Right cardiac atrium (tissue), 5 donors: ENCODE data around the gene PAQR4. TPM values are rescaled to one million over a fixed set of nuclear protein-coding genes. Genes with fewer than 3 reads are reported as not detected.
A peak's percentile ranks its signal among the peaks of the same experiment; 100 is the strongest.

Source experiments
- ATAC-seq, 2 donors: fragments of 200-7000 bp; cut with Tn5 transposase; one replicate each; pipeline versions ENCODE4 v1.8.0 to v1.9.1; 2020; ENCODE audit warnings: moderate library complexity in 2 of 2, mild to moderate bottlenecking in 1 of 2
- DNase-seq, 3 donors: peaks; one replicate each; pipeline ENCODE4 v3.0.0-alpha.2; 2020
- H3K27ac ChIP-seq: one replicate; pipeline ENCODE4 v1.5.1; 2013; ENCODE audit warnings: mild to moderate bottlenecking, low read length, control low read depth, moderate library complexity
- H3K27me3 ChIP-seq: one replicate; pipeline ENCODE4 v1.6.1; 2013; ENCODE audit not compliant: control insufficient read depth, insufficient read depth
- H3K4me1 ChIP-seq: one replicate; pipeline ENCODE4 v1.6.1; 2013; ENCODE audit warnings: low read length; ENCODE audit not compliant: control insufficient read depth, insufficient read depth
- H3K4me3 ChIP-seq: one replicate; pipeline ENCODE4 v1.5.1; 2013; ENCODE audit warnings: low read length, control low read depth
- H3K9me3 ChIP-seq: one replicate; pipeline ENCODE4 v1.6.1; 2013; ENCODE audit warnings: low read length; ENCODE audit not compliant: control insufficient read depth
- WGBS: extraction: QIAGEN DNeasy Blood & Tissue Kit; methylation state at CpG from one replicate; pipeline ENCODE4 v1.1.7; 2013; 5-methylcytosine and 5-hydroxymethylcytosine counted together
- intact Hi-C, 4 donors: fragments of 100-400 bp; cut with DNase I; formaldehyde crosslinking; loops; one replicate each; pipeline versions ENCODE4 v1.11.0 to v1.14.0; 2022 to 2023
- polyA plus RNA-seq: library from polyadenylated mRNA; stranded (reverse); fragments of 200-250 nt; gene quantifications from one replicate; pipeline ENCODE4 v1.2.3, GENCODE V29; 2013
- total RNA-seq, 4 donors: library from RNA; stranded (reverse); fragmentation: NEBNext Ultra II Directional; extraction: Animal tissue kit (Norgen Biotek cat#: 25700); gene quantifications; one replicate each; pipeline ENCODE4 v1.2.1, GENCODE V29; 2021
- donor health status: healthy with polysubstance abuse.
- donor health status: DM: no; HTN: yes; CAD: no.
- donor health status: DM: no; HTN: no; CAD: no.
- donor health status: DM: no; HTN: yes; CAD: no; lungs with severe emphysema.
- donor health status: DM: yes; HTN: yes; CAD: no.

PAQR4 gene
- total and polyA plus RNA-seq, 5 donors, result 4.0 to 10.3 (median 6.6) TPM

GRCh38 chr16:3020247-3020603, 51.1 kb downstream of the PAQR4 start, which contains the start of gene TNFRSF12A:
TNFRSF12A (plus strand) TSS chr16:3020368; CDS start chr16:3020398, 30 bp downstream.
- peak within 1 kb of the TSS; percentile 85 for H3K4me3 ChIP-seq
- no peaks in the 10 kb centered on the region for H3K27me3 ChIP-seq
- 2% methylated on average over 49 of the region's 49 CpGs for WGBS
- no peaks in the 10 kb centered on the region for H3K9me3 ChIP-seq
- ATAC-seq (peak; percentile 41 to 53), DNase-seq (peak; percentile 83 to 92 (median 92))
- peaks cover 10% of the 10 kb centered on the region for H3K4me1 ChIP-seq
- intact Hi-C loops, result no loop called here
- peak within 1 kb of the TSS; percentile 99 for H3K27ac ChIP-seq

GRCh38 chr16:3020604-3021448, 51.7 kb downstream of the PAQR4 start:
- WGBS, result 1% methylated on average over 57 of the region's 57 CpGs
- DNase-seq, result peak; percentile 82 to 92 (median 84)
- no peaks in the 10 kb centered on the region for H3K27me3 ChIP-seq
- peak; percentile 33 to 53 for ATAC-seq
- intact Hi-C loops, result no loop called here
- no peaks in the 10 kb centered on the region for H3K9me3 ChIP-seq
- peak overlapping the region; percentile 99 for H3K27ac ChIP-seq
- peaks cover 10% of the 10 kb centered on the region for H3K4me1 ChIP-seq
- peak overlapping the region; percentile 85 for H3K4me3 ChIP-seq

- H3K4me3 ChIP-seq, result peak overlapping the region; percentile 85
- peak; percentile 87 to 93 (median 92) for DNase-seq
- peaks cover 10% of the 10 kb centered on the region for H3K4me1 ChIP-seq
- 12% methylated on average over 25 of the region's 25 CpGs for WGBS
- intact Hi-C loops, result no loop called here
- no peaks in the 10 kb centered on the region for H3K9me3 ChIP-seq
- peak; percentile 54 to 56 for ATAC-seq
- H3K27me3 ChIP-seq, result no peaks in the 10 kb centered on the region
- H3K27ac ChIP-seq, result peak overlapping the region; percentile 92
These were observed 52.5 kb downstream of the PAQR4 start for GRCh38 chr16:3021449-3022207.

GRCh38 chr16:3022208-3022683, 53.1 kb downstream of the PAQR4 start:
- Histone ChIP-seq H3K9me3 (no peaks in the 10 kb centered on the region), H3K27ac (peak overlapping the region; percentile 99), H3K27me3 (no peaks in the 10 kb centered on the region), H3K4me1 (peaks cover 10% of the 10 kb centered on the region), H3K4me3 (peak overlapping the region; percentile 85)
- DNase-seq (peak; percentile 94 to 96 (median 94)), ATAC-seq (peak; percentile 51 to 60)
- intact Hi-C loops, result no loop called here
- WGBS, result 9% methylated on average over 8 of the region's 8 CpGs

GRCh38 chr16:3022684-3023414, 53.7 kb downstream of the PAQR4 start:
- peak in 1 of 2 donors; percentile 0 for ATAC-seq
- H3K4me3 ChIP-seq, result peak overlapping the region; percentile 56
- intact Hi-C loops, result no loop called here
- peak in 2 of 3 donors; percentile 62 to 70 for DNase-seq
- peaks cover 10% of the 10 kb centered on the region for H3K4me1 ChIP-seq
- H3K27ac ChIP-seq, result peak overlapping the region; percentile 99
- no peaks in the 10 kb centered on the region for H3K27me3 ChIP-seq
- WGBS, result 25% methylated on average over 8 of the region's 8 CpGs
- H3K9me3 ChIP-seq, result no peaks in the 10 kb centered on the region

Other genes with a start within 250 kb of the PAQR4 start
- gene PRSS27, start 249.1 kb upstream of the PAQR4 start, total RNA-seq, result under 1 TPM; 0.32 to 0.64 (median 0.37) TPM
- gene PRSS27, start 249.1 kb upstream of the PAQR4 start, polyA plus RNA-seq, result 0.25 TPM
- gene SRRM2, start 216.7 kb upstream of the PAQR4 start, total RNA-seq, result 100 to 1,000 TPM; 299 to 352 (median 320) TPM
- 402 TPM for gene SRRM2, start 216.7 kb upstream of the PAQR4 start, polyA plus RNA-seq
- gene ELOB, start 192.1 kb upstream of the PAQR4 start, total RNA-seq, result 100 to 1,000 TPM; 235 to 320 (median 280) TPM
- 625 TPM for gene ELOB, start 192.1 kb upstream of the PAQR4 start, polyA plus RNA-seq
- not detected for gene PRSS33, start 181.8 kb upstream of the PAQR4 start, total RNA-seq
- not detected for gene PRSS33, start 181.8 kb upstream of the PAQR4 start, polyA plus RNA-seq
- gene PRSS41, start 170.9 kb upstream of the PAQR4 start, total RNA-seq, result not detected
- not detected for gene PRSS41, start 170.9 kb upstream of the PAQR4 start, polyA plus RNA-seq
- gene PRSS21, start 152.1 kb upstream of the PAQR4 start, total RNA-seq, result not detected
- gene PRSS21, start 152.1 kb upstream of the PAQR4 start, polyA plus RNA-seq, result not detected
- gene ZG16B, start 139.0 kb upstream of the PAQR4 start, total RNA-seq, result under 1 TPM in 3 of 4 donors, not detected in 1; 0.35 to 0.64 (median 0.51) TPM
- not detected for gene ZG16B, start 139.0 kb upstream of the PAQR4 start, polyA plus RNA-seq
- gene PRSS22, start 111.2 kb upstream of the PAQR4 start, total RNA-seq, result not detected
- gene PRSS22, start 111.2 kb upstream of the PAQR4 start, polyA plus RNA-seq, result not detected
- 10 to 100 TPM; 26.6 to 37.2 (median 29.1) TPM for gene FLYWCH2, start 86.1 kb upstream of the PAQR4 start, total RNA-seq
- gene FLYWCH2, start 86.1 kb upstream of the PAQR4 start, polyA plus RNA-seq, result 44.3 TPM
- 10 to 100 TPM; 35.8 to 43.9 (median 36.4) TPM for gene FLYWCH1, start 57.4 kb upstream of the PAQR4 start, total RNA-seq
- 28.9 TPM for gene FLYWCH1, start 57.4 kb upstream of the PAQR4 start, polyA plus RNA-seq
- gene KREMEN2, start 5.1 kb upstream of the PAQR4 start, total RNA-seq, result not detected
- gene KREMEN2, start 5.1 kb upstream of the PAQR4 start, polyA plus RNA-seq, result not detected
- 1 to 10 TPM in 2 of 4 donors, not detected in 2; 1.1 to 2.1 TPM for gene PKMYT1, start 11.1 kb downstream of the PAQR4 start, total RNA-seq
- gene PKMYT1, start 11.1 kb downstream of the PAQR4 start, polyA plus RNA-seq, result 2.1 TPM
- under 1 TPM; 0.14 to 0.46 (median 0.25) TPM for gene CLDN9, start 43.6 kb downstream of the PAQR4 start, total RNA-seq
- gene CLDN9, start 43.6 kb downstream of the PAQR4 start, polyA plus RNA-seq, result 0.41 TPM
- not detected for gene CLDN6, start 48.8 kb downstream of the PAQR4 start, total RNA-seq
- not detected for gene CLDN6, start 48.8 kb downstream of the PAQR4 start, polyA plus RNA-seq
- 10 to 100 TPM; 13.8 to 50.8 (median 28.0) TPM for gene TNFRSF12A, start 51.0 kb downstream of the PAQR4 start, total RNA-seq
- 94.7 TPM for gene TNFRSF12A, start 51.0 kb downstream of the PAQR4 start, polyA plus RNA-seq
- 10 to 100 TPM; 43.7 to 80.5 (median 64.6) TPM for gene HCFC1R1, start 54.6 kb downstream of the PAQR4 start, total RNA-seq
- gene HCFC1R1, start 54.6 kb downstream of the PAQR4 start, polyA plus RNA-seq, result 122 TPM
- 10 to 100 TPM; 11.1 to 13.7 (median 13.0) TPM for gene THOC6, start 54.7 kb downstream of the PAQR4 start, total RNA-seq
- gene THOC6, start 54.7 kb downstream of the PAQR4 start, polyA plus RNA-seq, result 13.1 TPM
- not detected for gene BICDL2, start 67.6 kb downstream of the PAQR4 start, total RNA-seq
- gene BICDL2, start 67.6 kb downstream of the PAQR4 start, polyA plus RNA-seq, result not detected
- 1 to 10 TPM in 2 of 4 donors, under 1 TPM in 2; 0.72 to 1.7 (median 0.95) TPM for gene MMP25, start 77.2 kb downstream of the PAQR4 start, total RNA-seq
- 0.68 TPM for gene MMP25, start 77.2 kb downstream of the PAQR4 start, polyA plus RNA-seq
- gene IL32, start 96.3 kb downstream of the PAQR4 start, total RNA-seq, result 10 to 100 TPM; 27.5 to 55.0 (median 37.8) TPM
- 62.8 TPM for gene IL32, start 96.3 kb downstream of the PAQR4 start, polyA plus RNA-seq
- not detected for gene ZSCAN10, start 129.9 kb downstream of the PAQR4 start, total RNA-seq
- not detected for gene ZSCAN10, start 129.9 kb downstream of the PAQR4 start, polyA plus RNA-seq
- 10 to 100 TPM in 1 of 4 donors, 1 to 10 TPM in 3; 6.4 to 10.1 (median 9.2) TPM for gene ZNF205, start 143.2 kb downstream of the PAQR4 start, total RNA-seq
- 10.9 TPM for gene ZNF205, start 143.2 kb downstream of the PAQR4 start, polyA plus RNA-seq
- gene ZNF213, start 165.7 kb downstream of the PAQR4 start, total RNA-seq, result 1 to 10 TPM; 6.2 to 8.7 (median 7.6) TPM
- gene ZNF213, start 165.7 kb downstream of the PAQR4 start, polyA plus RNA-seq, result 7.2 TPM
- not detected for gene OR1F1, start 218.9 kb downstream of the PAQR4 start, total RNA-seq
- gene OR1F1, start 218.9 kb downstream of the PAQR4 start, polyA plus RNA-seq, result not detected